ENCODE measurements around the gene DNAH14. TPM values are rescaled to one million over a fixed set of nuclear protein-coding genes. Genes with fewer than 3 reads are reported as not detected.

Gene DNAH14
- total RNA-seq, 1 donor from 2014 or later = 3.0 TPM

DNA sequence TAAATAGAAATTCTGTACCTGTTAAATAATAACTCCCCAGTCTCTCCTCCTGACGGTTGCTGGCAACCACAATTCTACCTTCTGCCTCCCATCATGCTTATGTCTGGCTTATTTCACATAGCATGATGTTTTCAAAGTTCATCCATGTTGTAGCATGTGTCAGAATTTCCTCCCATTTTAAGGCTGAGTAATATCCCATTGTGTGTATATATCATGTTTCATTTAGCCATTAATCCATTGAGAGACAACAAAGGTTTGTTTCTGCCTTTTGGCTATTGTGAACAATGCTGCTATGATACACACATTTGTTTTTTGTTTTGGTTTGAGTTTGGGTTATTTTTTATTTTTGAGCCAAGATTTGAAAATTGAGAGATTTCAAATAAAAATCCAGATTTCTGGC is 426.4 kb downstream of the DNAH14 start:
- Histone ChIP-seq H3K27me3 (ENCODE audit: low read depth) (peaks cover 26% of the 10 kb centered on the region), H3K36me3 (no peaks in the 10 kb centered on the region), H3K27ac (replicated peaks) (no peak overlapping the region), H3K4me1 (no peaks in the 10 kb centered on the region), H3K4me3 (no peak overlapping the region), H3K9me3 (replicated peaks) (no peaks in the 10 kb centered on the region)
- TF ChIP-seq, protein P1, sequence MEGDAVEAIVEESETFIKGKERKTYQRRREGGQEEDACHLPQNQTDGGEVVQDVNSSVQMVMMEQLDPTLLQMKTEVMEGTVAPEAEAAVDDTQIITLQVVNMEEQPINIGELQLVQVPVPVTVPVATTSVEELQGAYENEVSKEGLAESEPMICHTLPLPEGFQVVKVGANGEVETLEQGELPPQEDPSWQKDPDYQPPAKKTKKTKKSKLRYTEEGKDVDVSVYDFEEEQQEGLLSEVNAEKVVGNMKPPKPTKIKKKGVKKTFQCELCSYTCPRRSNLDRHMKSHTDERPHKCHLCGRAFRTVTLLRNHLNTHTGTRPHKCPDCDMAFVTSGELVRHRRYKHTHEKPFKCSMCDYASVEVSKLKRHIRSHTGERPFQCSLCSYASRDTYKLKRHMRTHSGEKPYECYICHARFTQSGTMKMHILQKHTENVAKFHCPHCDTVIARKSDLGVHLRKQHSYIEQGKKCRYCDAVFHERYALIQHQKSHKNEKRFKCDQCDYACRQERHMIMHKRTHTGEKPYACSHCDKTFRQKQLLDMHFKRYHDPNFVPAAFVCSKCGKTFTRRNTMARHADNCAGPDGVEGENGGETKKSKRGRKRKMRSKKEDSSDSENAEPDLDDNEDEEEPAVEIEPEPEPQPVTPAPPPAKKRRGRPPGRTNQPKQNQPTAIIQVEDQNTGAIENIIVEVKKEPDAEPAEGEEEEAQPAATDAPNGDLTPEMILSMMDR (IDR thresholded peaks at IDR 0.05; ENCODE audit: borderline replicate concordance) = no peak
- DNase-seq = no peak
- intact Hi-C loops (cut with micrococcal nuclease) = no loop called here

- Histone ChIP-seq H3K36me3 (no peaks in the 10 kb centered on the region), H3K27me3 (ENCODE audit: low read depth) (peaks cover 31% of the 10 kb centered on the region), H3K4me1 (no peaks in the 10 kb centered on the region), H3K9me3 (replicated peaks) (no peaks in the 10 kb centered on the region), H3K4me3 (no peak overlapping the region), H3K27ac (replicated peaks) (no peak overlapping the region)
- intact Hi-C loops (cut with micrococcal nuclease) = no loop called here
- TF ChIP-seq, protein P1 (IDR thresholded peaks at IDR 0.05; ENCODE audit: borderline replicate concordance) = no peak
- no peak for DNase-seq
These were observed 430.6 kb downstream of the DNAH14 start for GRCh38 chr1:225360119-225360518.

DNA sequence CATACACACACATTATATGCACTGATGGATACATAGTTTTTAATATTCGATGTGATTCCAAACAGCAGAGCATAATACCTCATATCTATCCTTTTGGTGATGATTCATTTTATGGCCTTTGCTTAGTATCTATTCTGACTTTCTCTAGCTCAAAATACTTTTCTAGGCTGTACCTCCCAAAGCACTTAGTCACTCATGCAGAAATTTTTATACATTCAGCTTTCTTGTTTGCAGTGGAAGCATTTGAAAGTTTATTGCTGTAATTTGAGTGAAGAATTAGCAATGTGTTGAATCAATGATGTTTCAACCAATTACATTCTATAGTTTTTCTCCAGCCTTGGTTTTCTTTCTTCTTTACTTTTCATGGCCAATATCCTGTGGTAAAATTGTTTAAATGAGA is 431.7 kb downstream of the DNAH14 start:
- no peak for DNase-seq
- Histone ChIP-seq H3K4me3 (no peak overlapping the region), H3K9me3 (replicated peaks) (no peaks in the 10 kb centered on the region), H3K27ac (replicated peaks) (no peak overlapping the region), H3K4me1 (no peaks in the 10 kb centered on the region), H3K27me3 (ENCODE audit: low read depth) (peaks cover 33% of the 10 kb centered on the region), H3K36me3 (no peaks in the 10 kb centered on the region)
- intact Hi-C loops (cut with micrococcal nuclease) = no loop called here
- TF ChIP-seq, protein P1 (IDR thresholded peaks at IDR 0.05; ENCODE audit: borderline replicate concordance) = no peak

DNA sequence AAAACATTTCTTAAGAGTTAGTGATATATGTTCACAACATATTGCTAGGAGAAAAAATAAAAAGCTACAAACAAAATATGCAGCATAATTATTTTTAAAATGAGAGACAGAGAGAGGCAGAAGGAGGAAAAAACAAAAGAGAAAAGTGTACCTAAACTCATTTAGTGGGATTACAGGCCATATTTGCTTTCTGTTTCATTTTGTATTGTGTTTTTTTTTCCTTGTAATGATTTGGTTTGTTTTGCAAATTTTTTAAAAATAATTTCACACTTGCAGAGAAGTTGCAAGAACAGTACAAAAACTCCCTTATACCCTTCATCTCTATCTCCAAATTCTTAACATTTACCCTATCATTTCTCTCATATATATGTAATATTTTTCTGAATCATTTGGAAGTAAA is 433.3 kb downstream of the DNAH14 start:
- TF ChIP-seq, protein P1 (IDR thresholded peaks at IDR 0.05; ENCODE audit: borderline replicate concordance) = no peak
- DNase-seq = no peak
- peaks cover 40% of the 10 kb centered on the region for H3K27me3 ChIP-seq (ENCODE audit: low read depth)
- no peaks in the 10 kb centered on the region for H3K9me3 ChIP-seq (replicated peaks)
- H3K4me1 ChIP-seq = no peaks in the 10 kb centered on the region
- H3K27ac ChIP-seq (replicated peaks) = no peak overlapping the region
- no peak overlapping the region for H3K4me3 ChIP-seq
- intact Hi-C loops (cut with micrococcal nuclease) = no loop called here
- H3K36me3 ChIP-seq = no peaks in the 10 kb centered on the region

DNA sequence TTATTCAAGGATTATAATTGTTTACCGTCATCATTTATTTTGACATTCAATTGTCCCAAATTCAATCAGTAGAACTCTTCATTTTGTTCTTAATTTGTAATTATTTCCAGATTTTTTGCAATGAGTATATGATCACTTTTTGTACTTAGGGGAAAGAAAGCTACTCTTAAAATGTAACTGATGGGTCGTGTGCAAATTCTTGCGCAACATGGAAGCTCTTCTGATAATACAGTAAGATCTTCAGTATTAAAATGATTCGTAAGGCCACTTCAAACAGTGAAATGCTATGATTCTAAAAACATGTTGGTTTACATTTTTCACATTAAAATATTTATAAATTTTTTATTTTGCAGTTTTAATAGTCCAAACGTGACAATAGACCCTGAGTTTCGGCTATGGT is 435.0 kb downstream of the DNAH14 start:
- Histone ChIP-seq H3K4me1 (no peaks in the 10 kb centered on the region), H3K36me3 (no peaks in the 10 kb centered on the region), H3K27ac (replicated peaks) (no peak overlapping the region), H3K4me3 (no peak overlapping the region), H3K9me3 (replicated peaks) (no peaks in the 10 kb centered on the region), H3K27me3 (ENCODE audit: low read depth) (peaks cover 53% of the 10 kb centered on the region)
- no peak for DNase-seq
- intact Hi-C loops (cut with micrococcal nuclease) = no loop called here
- TF ChIP-seq, protein P1 (IDR thresholded peaks at IDR 0.05; ENCODE audit: borderline replicate concordance) = no peak

DNA sequence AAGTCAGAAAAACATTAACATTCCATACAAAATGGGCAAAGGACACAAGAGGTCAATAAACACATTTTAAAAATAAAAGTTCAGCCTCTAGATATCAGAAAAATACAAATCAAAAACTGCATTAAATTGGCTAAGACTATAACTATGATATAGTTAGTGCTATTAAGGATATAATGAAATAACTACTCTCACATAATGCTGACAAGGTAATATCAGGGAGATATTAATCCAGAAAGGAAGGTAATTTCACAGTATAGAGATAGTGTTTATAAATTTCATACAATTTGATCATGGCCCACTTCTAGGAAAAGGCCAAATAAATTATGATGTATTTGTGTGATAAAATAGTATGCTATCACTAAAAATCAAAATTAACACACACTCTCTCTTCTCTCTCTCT is 436.5 kb downstream of the DNAH14 start:
- Histone ChIP-seq H3K27ac (replicated peaks) (no peak overlapping the region), H3K4me1 (no peaks in the 10 kb centered on the region), H3K36me3 (no peaks in the 10 kb centered on the region), H3K9me3 (replicated peaks) (no peaks in the 10 kb centered on the region), H3K27me3 (ENCODE audit: low read depth) (peaks cover 66% of the 10 kb centered on the region), H3K4me3 (no peak overlapping the region)
- intact Hi-C loops (cut with micrococcal nuclease) = no loop called here
- TF ChIP-seq, protein P1 (IDR thresholded peaks at IDR 0.05; ENCODE audit: borderline replicate concordance) = no peak
- no peak for DNase-seq
